Retinal pigment epithelial cell (primary cell): Measurements from ENCODE around the gene CCDC177.

Experiments
- DNase-seq: peaks from one replicate; pipeline ENCODE4 v3.0.0-alpha.2; 2010; ENCODE audit warnings: low read depth
- H3K4me3 ChIP-seq: 2 replicates; pipeline ENCODE4 v1.5.1; 2011; ENCODE audit warnings: mild to moderate bottlenecking, low read length, control low read depth, moderate library complexity
- TF ChIP-seq, protein P1 (sequence below): conservative IDR thresholded peaks from 2 replicates; pipeline ENCODE4 v1.5.1; 2011; ENCODE audit warnings: low read depth, low read length, control low read depth, inconsistent platforms

Gene CCDC177

DNA sequence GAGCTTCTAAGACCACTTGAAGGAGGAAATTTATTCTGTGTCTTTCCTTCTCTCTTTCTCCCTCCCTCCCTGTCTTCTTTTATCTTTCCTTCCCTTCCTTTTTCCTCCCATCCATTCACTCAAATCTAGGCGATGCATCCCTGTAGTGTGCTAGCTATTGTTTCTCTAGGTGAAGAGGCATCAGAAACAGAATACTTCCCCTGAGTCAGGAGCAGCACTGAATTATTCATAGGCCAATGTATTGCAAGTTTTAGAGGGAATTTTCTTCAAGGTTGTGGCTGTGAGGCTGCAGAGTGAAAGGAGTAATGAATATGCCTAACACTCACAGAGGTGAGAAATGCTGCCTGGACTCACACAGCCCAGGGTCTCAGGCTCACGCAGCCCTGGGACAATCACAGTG is 23.2 kb downstream of the CCDC177 start:
- TF ChIP-seq, protein P1, sequence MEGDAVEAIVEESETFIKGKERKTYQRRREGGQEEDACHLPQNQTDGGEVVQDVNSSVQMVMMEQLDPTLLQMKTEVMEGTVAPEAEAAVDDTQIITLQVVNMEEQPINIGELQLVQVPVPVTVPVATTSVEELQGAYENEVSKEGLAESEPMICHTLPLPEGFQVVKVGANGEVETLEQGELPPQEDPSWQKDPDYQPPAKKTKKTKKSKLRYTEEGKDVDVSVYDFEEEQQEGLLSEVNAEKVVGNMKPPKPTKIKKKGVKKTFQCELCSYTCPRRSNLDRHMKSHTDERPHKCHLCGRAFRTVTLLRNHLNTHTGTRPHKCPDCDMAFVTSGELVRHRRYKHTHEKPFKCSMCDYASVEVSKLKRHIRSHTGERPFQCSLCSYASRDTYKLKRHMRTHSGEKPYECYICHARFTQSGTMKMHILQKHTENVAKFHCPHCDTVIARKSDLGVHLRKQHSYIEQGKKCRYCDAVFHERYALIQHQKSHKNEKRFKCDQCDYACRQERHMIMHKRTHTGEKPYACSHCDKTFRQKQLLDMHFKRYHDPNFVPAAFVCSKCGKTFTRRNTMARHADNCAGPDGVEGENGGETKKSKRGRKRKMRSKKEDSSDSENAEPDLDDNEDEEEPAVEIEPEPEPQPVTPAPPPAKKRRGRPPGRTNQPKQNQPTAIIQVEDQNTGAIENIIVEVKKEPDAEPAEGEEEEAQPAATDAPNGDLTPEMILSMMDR: no peak
- H3K4me3 ChIP-seq: no peak overlapping the region
- DNase-seq: no peak

DNA sequence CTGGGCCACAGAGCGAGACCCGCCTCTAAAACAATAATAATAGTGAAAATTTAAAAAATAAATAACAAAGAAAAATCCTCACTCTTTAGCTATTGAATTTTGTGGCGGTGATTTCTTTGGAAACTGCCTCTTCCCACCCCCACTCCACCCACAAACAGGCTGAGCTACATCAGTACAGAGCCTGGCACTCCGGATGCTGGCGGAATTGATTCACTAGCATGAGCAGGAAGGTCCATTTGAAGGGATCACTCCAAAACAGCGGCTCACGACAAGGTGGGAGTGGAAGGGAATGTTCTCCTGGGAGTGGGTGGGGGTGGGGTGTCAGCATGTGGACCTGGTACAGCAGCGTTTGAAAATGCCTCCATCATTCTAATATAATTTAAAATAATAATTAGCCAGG is 26.1 kb downstream of the CCDC177 start:
- no peak for DNase-seq
- TF ChIP-seq, protein P1: no peak

DNA sequence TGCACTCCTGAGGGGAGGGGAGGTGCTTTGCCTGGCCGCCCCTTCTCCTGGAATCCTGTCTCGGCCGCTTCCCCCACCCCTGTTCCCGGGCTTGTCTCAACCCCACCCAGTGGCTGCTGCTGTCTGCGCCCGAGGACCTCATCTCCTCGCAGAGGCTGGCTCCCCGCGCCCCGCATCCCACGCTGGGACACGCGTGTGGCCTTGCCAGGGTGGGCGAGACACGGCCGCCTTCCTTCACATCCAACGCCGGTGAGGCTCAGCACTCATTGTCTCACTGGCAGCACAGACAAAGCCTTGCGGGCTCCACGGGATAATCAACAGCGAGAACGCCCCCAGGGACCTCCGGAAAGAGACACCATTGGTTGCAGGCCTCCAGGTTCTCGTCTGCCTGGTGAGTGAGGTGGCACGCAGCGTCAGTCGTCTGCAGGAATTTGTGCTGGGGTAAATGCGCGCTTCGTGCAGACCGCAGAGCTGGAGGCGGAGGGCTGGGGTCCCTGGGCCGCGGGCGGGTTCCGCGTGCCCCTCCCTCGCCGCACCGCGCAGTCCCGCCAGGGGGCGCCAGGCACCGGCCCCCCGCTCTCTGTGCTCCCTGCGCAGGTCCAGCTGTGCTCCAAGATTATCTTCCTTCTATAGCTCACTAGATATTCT is 26.8 kb downstream of the CCDC177 start:
- peak overlapping the region; percentile 17 for H3K4me3 ChIP-seq
- TF ChIP-seq, protein P1: peak; percentile 73
- DNase-seq: no peak

More for the DNA sequence above, 26.1 kb downstream of the CCDC177 start:
- H3K4me3 ChIP-seq: no peak overlapping the region

DNA sequence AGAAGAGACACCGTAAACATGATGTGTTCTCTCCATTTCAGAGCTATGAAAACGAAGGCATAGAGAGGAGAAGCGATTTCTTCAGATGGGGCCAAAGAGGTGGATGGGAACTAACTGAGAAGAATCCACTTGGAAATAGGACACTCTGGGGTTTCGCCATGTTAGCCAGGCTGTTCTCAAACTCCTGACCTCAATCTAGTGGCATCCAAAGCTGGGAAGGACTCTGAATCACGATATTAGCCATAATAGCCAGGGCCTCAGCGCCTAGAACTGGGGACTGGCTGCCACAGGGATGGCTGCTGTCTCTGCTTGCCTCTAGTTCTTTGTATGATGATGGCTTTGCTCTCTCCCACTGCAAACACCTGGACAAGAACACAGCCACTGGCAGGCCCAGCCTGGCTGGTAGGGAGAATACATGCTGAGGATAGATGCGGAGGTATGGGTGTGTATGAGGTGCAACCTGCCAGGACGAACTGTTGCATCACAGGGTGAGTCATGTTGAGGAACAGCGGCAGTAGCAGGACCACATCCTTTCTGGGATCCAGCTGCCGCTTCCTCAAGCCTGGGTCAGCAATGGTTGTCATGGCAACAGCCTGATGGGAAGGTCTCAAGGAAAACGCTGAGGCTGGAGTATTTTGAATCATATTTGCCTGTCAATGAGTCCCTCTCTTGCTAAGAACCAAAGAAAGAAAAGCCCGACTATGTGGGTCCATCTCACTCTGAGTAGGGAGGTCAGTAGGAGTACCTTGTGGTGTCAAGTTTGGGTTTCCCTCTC is 31.1 kb downstream of the CCDC177 start:
- no peak for DNase-seq
- TF ChIP-seq, protein P1: no peak
- H3K4me3 ChIP-seq: no peak overlapping the region

DNA sequence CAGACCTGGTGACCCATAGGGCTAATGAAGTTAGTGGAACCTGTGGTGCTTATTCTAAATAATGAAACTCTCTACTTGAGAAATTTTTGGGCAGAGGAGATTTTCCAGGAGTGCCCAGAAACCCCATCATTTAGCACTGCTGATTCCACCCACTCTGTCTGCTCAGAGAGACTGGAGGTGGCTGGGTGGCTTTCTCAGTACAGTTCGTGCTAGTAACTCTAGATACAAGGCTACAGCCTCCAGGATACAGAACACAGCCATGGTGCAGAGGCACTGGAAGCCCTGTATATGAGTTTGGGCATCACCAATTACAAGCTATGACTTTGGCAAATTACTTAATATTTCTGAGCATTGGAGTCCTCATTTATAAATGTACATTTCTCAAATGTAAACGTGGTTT is 32.4 kb downstream of the CCDC177 start:
- TF ChIP-seq, protein P1: no peak
- H3K4me3 ChIP-seq: no peak overlapping the region
- no peak for DNase-seq

DNA sequence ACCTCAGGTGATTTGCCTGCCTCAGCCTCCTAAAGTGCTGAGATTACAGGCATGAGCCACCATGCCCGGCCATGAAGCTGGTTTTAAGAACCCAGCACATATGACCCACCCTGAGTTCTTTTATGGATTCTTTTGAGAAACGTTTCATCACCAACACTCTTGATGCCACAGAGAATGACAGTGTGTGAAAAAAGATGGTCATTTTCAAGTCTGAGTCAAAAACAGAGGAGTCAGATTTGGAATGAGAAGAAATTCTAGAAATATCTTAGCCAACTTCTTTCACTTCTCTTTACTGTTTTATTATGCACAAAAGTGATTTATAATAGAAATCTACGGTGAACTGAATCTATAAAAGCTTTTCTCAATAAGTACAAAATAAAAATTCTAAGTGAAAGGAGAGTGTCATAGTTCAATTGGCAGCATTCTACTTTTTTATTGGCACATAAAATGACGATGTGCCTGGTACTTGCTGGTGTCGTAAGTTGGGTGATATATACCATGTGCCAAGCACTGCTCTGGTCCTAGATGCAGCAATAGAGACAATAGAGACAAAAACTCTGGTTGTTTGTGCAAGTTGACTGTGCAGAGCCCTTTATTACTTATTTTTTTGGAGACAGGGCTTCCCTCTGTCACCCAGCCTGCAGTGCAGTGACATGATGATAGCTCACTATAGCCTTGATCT is 33.9 kb downstream of the CCDC177 start:
- TF ChIP-seq, protein P1: no peak
- H3K4me3 ChIP-seq: no peak overlapping the region
- DNase-seq: no peak
